HepG2 (cell line): ENCODE measurements around the gene SEC14L2. TPM values are rescaled to one million over a fixed set of nuclear protein-coding genes. Genes with fewer than 3 reads are reported as not detected.

Experiments used
- EP300 ChIP-seq, 3 experiments: sonication (generic) in 1 of 3; formaldehyde crosslinking in 1 of 3; IDR thresholded peaks; 2 replicates each; pipeline versions ENCODE4 v1.5.1 to v1.6.1; 2011 to 2020; ENCODE audit warnings: low read depth in 2 of 3, low read length in 2 of 3, borderline replicate concordance in 1 of 3, improper control_type of control experiment in 1 of 3, mild to moderate bottlenecking in 1 of 3, missing genetic modification reagents in 1 of 3, moderate library complexity in 1 of 3
- FOSL2 ChIP-seq: sonication (generic); formaldehyde crosslinking; IDR thresholded peaks from 2 replicates; pipeline ENCODE4 v1.4.0; 2020; ENCODE audit warnings: missing genetic modification reagents
- GATA4 ChIP-seq: sonication (generic); IDR thresholded peaks from 2 replicates; pipeline ENCODE4 v1.6.1; 2016; ENCODE audit warnings: antibody characterized with exemption, low read depth, borderline replicate concordance
- HOMEZ ChIP-seq: IDR thresholded peaks from 2 replicates; pipeline ENCODE4 v1.6.1; 2016; ENCODE audit warnings: low read depth
- HOXA9 ChIP-seq: sonication (generic); formaldehyde crosslinking; IDR thresholded peaks from 2 replicates; pipeline ENCODE4 v1.8.1; 2022; ENCODE audit warnings: missing genetic modification reagents, mild to moderate bottlenecking, moderate library complexity, borderline replicate concordance
- KLF9 ChIP-seq: IDR thresholded peaks from 2 replicates; pipeline ENCODE4 v1.6.1; 2016; ENCODE audit warnings: low read depth
- MAZ ChIP-seq, 2 experiments: sonication (generic) in 1 of 2; formaldehyde crosslinking in 1 of 2; IDR thresholded peaks; 2 replicates each; pipeline versions ENCODE4 v1.5.0 to v1.6.1; 2012 to 2020; ENCODE audit warnings: low read depth in 2 of 2, mild to moderate bottlenecking in 2 of 2, borderline replicate concordance in 1 of 2, improper control_type of control experiment in 1 of 2, low read length in 1 of 2, missing genetic modification reagents in 1 of 2, moderate library complexity in 1 of 2
- MNT ChIP-seq: fragments of 450-650 bp; IDR thresholded peaks from 2 replicates; pipeline ENCODE4 v1.6.1; 2016
- NCOR1 ChIP-seq: fragments of 200-600 bp; sonication (generic); IDR thresholded peaks from 2 replicates; pipeline ENCODE4 v1.7.0; 2017; ENCODE audit warnings: antibody characterized with exemption, low read length, borderline replicate concordance
- NFE2L1 ChIP-seq: sonication (generic); formaldehyde crosslinking; IDR thresholded peaks from 2 replicates; pipeline ENCODE4 v1.4.0; 2020; ENCODE audit warnings: missing genetic modification reagents, mild to moderate bottlenecking, borderline replicate concordance
- TAF1 ChIP-seq: sonication (generic); formaldehyde crosslinking; IDR thresholded peaks from 2 replicates; pipeline ENCODE4 v1.4.0; 2020; ENCODE audit warnings: missing genetic modification reagents
- ZGPAT ChIP-seq: IDR thresholded peaks from 2 replicates; pipeline ENCODE4 v1.6.1; 2016; ENCODE audit warnings: mild to moderate bottlenecking
- ZNF205 ChIP-seq: IDR thresholded peaks from 2 replicates; pipeline ENCODE4 v1.6.1; 2018; ENCODE audit warnings: missing biosample characterization, missing genetic modification reagents
- ZNF263 ChIP-seq: sonication (generic); formaldehyde crosslinking; IDR thresholded peaks from 2 replicates; pipeline ENCODE4 v1.4.0; 2020; ENCODE audit warnings: missing genetic modification reagents
- ZNF7 ChIP-seq: IDR thresholded peaks from 2 replicates; pipeline ENCODE4 v1.6.1; 2016; ENCODE audit warnings: missing biosample characterization, missing genetic modification reagents
- polyA plus RNA-seq, 8 experiments: library from polyadenylated mRNA; depleted of rRNA in 3 of 8; stranded (reverse) in 7 of 8; unstranded in 1 of 8; fragments of >200 nt; fragmentation: Illumina TruSeq in 4 of 8; extraction: Trizol in 4 of 8; gene quantifications; 2 replicates each; pipeline versions ENCODE4 v1.2.1 to v1.2.3, GENCODE V29; 2011 to 2016; ENCODE audit warnings: low read depth in 4 of 8, missing spikeins in 1 of 8, mixed read lengths in 1 of 8; ENCODE audit not compliant: insufficient read depth in 1 of 8
- total RNA-seq, 5 experiments: library from RNA; depleted of rRNA; stranded (reverse); fragments of >200 nt; fragmentation: Illumina TruSeq; extraction: Trizol; gene quantifications; 2 replicates each; pipeline ENCODE4 v1.2.3, GENCODE V29; 2016; ENCODE audit warnings: low read depth in 1 of 5
- TF ChIP-seq, protein P1 (sequence below): sonication (generic); IDR thresholded peaks from 2 replicates; pipeline ENCODE4 v1.6.1; 2016; ENCODE audit warnings: low read depth, borderline replicate concordance
- TF ChIP-seq, protein P2 (sequence below): IDR thresholded peaks from 2 replicates; pipeline ENCODE4 v1.6.1; 2016; ENCODE audit warnings: low read depth, borderline replicate concordance
- TF ChIP-seq, protein P3 (sequence below): sonication (generic); formaldehyde crosslinking; IDR thresholded peaks from 2 replicates; pipeline ENCODE4 v1.4.0; 2020; ENCODE audit warnings: mild to moderate bottlenecking, missing genetic modification reagents

SEC14L2 gene
- total and polyA plus RNA-seq, 2 of the 13 experiments (the other 11 are each of a cell fraction or from before 2014, with no cell fraction given), result 4.1 to 5.1 TPM

- TF ChIP-seq ZGPAT (peak; percentile 89), NFE2L1 (CRISPR knock-in tag) (no peak), FOSL2 (peak; percentile 64), HOMEZ (CRISPR knock-in tag) (peak; percentile 41; the same call in 1 of the 2 replicates), ZNF205 (peak; percentile 61; the same call in 1 of the 2 replicates), NCOR1 (peak; percentile 34; the same call in 1 of the 2 replicates), EP300 (IDR thresholded peaks at IDR 0.05; ENCODE audit: low read depth in 2 of 2, low read length in 2 of 2) (peak in 1 of 2 experiments; percentile 44; a peak in 1 of 4 replicates), EP300 (CRISPR knock-in tag; IDR thresholded peaks at IDR 0.05; ENCODE audit: borderline replicate concordance) (peak; percentile 42; the same call in 1 of the 2 replicates), ZNF263 (CRISPR knock-in tag) (peak; percentile 63), KLF9 (CRISPR knock-in tag) (0 out of 2 replicates have a peak, but pooled peaks have one; percentile 18), GATA4 (no peak), HOXA9 (CRISPR knock-in tag) (no peak), MNT (peak; percentile 72), TAF1 (peak; percentile 88), MAZ (IDR thresholded peaks at IDR 0.05; ENCODE audit: borderline replicate concordance, low read depth, low read length) (peak; percentile 87), MAZ (CRISPR knock-in tag; IDR thresholded peaks at IDR 0.05; ENCODE audit: low read depth) (peak; percentile 89), ZNF7 (CRISPR knock-in tag) (no peak)
- TF ChIP-seq, protein P1, sequence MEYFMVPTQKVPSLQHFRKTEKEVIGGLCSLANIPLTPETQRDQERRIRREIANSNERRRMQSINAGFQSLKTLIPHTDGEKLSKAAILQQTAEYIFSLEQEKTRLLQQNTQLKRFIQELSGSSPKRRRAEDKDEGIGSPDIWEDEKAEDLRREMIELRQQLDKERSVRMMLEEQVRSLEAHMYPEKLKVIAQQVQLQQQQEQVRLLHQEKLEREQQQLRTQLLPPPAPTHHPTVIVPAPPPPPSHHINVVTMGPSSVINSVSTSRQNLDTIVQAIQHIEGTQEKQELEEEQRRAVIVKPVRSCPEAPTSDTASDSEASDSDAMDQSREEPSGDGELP, result peak; percentile 97
- TF ChIP-seq, protein P2, sequence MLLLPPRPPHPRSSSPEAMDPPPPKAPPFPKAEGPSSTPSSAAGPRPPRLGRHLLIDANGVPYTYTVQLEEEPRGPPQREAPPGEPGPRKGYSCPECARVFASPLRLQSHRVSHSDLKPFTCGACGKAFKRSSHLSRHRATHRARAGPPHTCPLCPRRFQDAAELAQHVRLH (CRISPR knock-in tag), result peak; percentile 59; the same call in 1 of the 2 replicates
- TF ChIP-seq, protein P3, sequence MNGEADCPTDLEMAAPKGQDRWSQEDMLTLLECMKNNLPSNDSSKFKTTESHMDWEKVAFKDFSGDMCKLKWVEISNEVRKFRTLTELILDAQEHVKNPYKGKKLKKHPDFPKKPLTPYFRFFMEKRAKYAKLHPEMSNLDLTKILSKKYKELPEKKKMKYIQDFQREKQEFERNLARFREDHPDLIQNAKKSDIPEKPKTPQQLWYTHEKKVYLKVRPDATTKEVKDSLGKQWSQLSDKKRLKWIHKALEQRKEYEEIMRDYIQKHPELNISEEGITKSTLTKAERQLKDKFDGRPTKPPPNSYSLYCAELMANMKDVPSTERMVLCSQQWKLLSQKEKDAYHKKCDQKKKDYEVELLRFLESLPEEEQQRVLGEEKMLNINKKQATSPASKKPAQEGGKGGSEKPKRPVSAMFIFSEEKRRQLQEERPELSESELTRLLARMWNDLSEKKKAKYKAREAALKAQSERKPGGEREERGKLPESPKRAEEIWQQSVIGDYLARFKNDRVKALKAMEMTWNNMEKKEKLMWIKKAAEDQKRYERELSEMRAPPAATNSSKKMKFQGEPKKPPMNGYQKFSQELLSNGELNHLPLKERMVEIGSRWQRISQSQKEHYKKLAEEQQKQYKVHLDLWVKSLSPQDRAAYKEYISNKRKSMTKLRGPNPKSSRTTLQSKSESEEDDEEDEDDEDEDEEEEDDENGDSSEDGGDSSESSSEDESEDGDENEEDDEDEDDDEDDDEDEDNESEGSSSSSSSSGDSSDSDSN (CRISPR knock-in tag), result peak; percentile 84
Measured at GRCh38 chr22:30423959-30424533, 27.2 kb downstream of the SEC14L2 start (continued).
